GM10266 (cell line): ENCODE data around the gene PHF21A.

Experiments used
- DNase-seq: peaks from one replicate; pipeline ENCODE4 v3.0.0; 2012; ENCODE audit errors: extremely low spot score
- CTCF ChIP-seq: IDR thresholded peaks from 2 replicates; pipeline ENCODE4 v1.5.1; 2012; ENCODE audit warnings: mild to moderate bottlenecking, low read depth; ENCODE audit not compliant: control insufficient read depth, insufficient read depth; ENCODE audit errors: missing control alignments

Gene PHF21A

GRCh38 chr11:45896422-45896984, 224.8 kb downstream of the PHF21A start:
- TF ChIP-seq CTCF = no peak
- DNase-seq = no peak

GRCh38 chr11:45895553-45896259, 225.5 kb downstream of the PHF21A start:
- TF ChIP-seq CTCF = no peak
- no peak for DNase-seq

GRCh38 chr11:45894555-45895247, 226.6 kb downstream of the PHF21A start:
- DNase-seq = no peak
- TF ChIP-seq CTCF = no peak

DNA sequence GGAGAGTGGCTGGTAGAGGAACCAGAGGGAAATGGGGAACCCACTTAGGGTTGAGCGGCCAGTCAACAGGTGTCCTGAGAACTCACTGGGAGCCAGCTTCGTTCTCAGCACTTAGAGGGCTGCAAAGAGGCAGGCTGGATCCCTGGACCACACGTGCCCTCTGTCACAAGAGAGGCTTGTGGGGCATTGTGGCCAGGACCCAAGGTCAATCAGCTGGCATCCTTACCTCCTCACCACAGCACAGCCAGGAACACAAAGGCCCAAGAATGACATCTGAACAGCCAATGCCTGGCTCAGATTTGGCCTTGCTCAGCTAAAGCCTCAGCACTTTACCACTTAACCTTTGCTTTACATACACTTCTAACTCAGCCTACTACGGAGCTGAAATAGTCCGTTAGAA, 228.4 kb downstream of the PHF21A start:
- no peak for TF ChIP-seq CTCF
- no peak for DNase-seq

DNA sequence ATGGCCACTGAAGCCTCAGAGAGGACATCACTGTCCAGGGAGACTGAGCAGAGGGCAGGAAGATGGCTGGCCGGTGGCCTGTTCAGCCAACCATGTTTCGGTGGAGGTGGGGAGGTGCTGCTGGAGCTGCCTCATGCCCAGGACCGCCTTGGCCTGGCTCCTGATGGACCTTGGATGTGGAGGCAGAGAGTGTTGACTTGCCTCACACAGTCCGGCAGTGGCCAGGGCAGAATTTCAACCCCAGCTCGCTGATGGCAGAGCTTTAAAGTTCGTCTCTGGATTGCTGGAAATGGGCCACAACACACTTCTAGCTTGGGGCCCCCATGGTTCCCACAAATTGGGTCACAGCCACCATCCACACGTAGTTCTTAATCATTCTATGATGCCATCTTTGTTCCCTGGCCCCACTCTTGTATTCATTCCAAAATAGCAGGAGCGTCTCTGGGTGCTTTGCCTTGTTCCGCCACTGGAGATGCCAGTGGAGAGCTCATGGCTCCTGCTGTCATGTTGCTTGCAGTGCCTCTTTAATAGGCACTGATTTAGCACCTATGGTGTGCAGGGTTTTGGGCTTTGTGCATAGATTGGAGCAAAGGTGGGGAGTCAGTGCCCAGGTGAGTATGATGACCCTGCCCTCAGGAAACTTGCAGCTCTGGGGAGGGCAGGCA, 230.2 kb downstream of the PHF21A start:
- TF ChIP-seq CTCF = no peak
- no peak for DNase-seq

GRCh38 chr11:45889966-45890365, 231.3 kb downstream of the PHF21A start:
- no peak for TF ChIP-seq CTCF
- DNase-seq = no peak
